KMS-11 (cell line): ENCODE data around the gene NTM.

Experiments
- H2AFZ ChIP-seq: fragments of 200-600 bp; sonication (generic); 2 replicates; pipeline ENCODE4 v1.6.1; 2016; ENCODE audit warnings: antibody characterized with exemption, mixed run types, low read depth
- H3K27ac ChIP-seq: fragments of 200-600 bp; sonication (generic); 2 replicates; pipeline ENCODE4 v1.6.1; 2016; ENCODE audit warnings: mild to moderate bottlenecking, mixed run types
- H3K27me3 ChIP-seq: fragments of 200-600 bp; sonication (generic); 2 replicates; pipeline ENCODE4 v1.6.1; 2017; ENCODE audit warnings: mild to moderate bottlenecking, low read depth, mixed run types, moderate library complexity; ENCODE audit not compliant: insufficient read depth
- H3K36me3 ChIP-seq: fragments of 200-600 bp; sonication (generic); 2 replicates; pipeline ENCODE4 v1.6.1; 2017; ENCODE audit warnings: mild to moderate bottlenecking, mixed run types; ENCODE audit not compliant: insufficient read depth
- H3K4me1 ChIP-seq: fragments of 200-600 bp; sonication (generic); 2 replicates; pipeline ENCODE4 v1.6.1; 2016; ENCODE audit warnings: mild to moderate bottlenecking, low read depth, mixed run types; ENCODE audit not compliant: poor library complexity, severe bottlenecking
- H3K4me2 ChIP-seq: fragments of 200-600 bp; sonication (generic); 2 replicates; pipeline ENCODE4 v1.7.0; 2016; ENCODE audit warnings: mild to moderate bottlenecking, mixed run types
- H3K4me3 ChIP-seq: fragments of 200-600 bp; sonication (generic); IDR thresholded peaks from 2 replicates; pipeline ENCODE4 v1.6.1; 2017; ENCODE audit warnings: low read depth, low read length, mixed read lengths; ENCODE audit not compliant: insufficient read depth
- H3K79me2 ChIP-seq: fragments of 200-600 bp; sonication (generic); 2 replicates; pipeline ENCODE4 v1.6.1; 2016; ENCODE audit warnings: low read depth, mixed run types; ENCODE audit not compliant: insufficient read depth
- H3K9ac ChIP-seq: fragments of 200-600 bp; sonication (generic); 2 replicates; pipeline ENCODE4 v1.6.1; 2016; ENCODE audit warnings: mild to moderate bottlenecking, mixed run types
- H4K20me1 ChIP-seq: fragments of 200-600 bp; sonication (generic); 2 replicates; pipeline ENCODE4 v1.6.1; 2016; ENCODE audit warnings: mild to moderate bottlenecking, mixed run types; ENCODE audit not compliant: insufficient read depth
- CTCF ChIP-seq: fragments of 200-600 bp; sonication (generic); conservative IDR thresholded peaks from 2 replicates; pipeline ENCODE4 v1.6.1; 2017; ENCODE audit warnings: low read depth, mild to moderate bottlenecking, antibody characterized with exemption, low read length, moderate library complexity, mixed read lengths

Gene NTM

GRCh38 chr11:131373756-131374155 lies 3.3 kb downstream of the NTM start:
- Histone ChIP-seq H3K36me3 (no peaks in the 10 kb centered on the region), H3K4me2 (no peak overlapping the region)

GRCh38 chr11:131375421-131375820 lies 5.0 kb downstream of the NTM start:
- H3K27ac ChIP-seq = no peak overlapping the region
- no peaks in the 10 kb centered on the region for H4K20me1 ChIP-seq
- no peak overlapping the region for H3K4me3 ChIP-seq
- no peaks in the 10 kb centered on the region for H3K27me3 ChIP-seq
- TF ChIP-seq CTCF = no peak
- H3K4me2 ChIP-seq = no peak overlapping the region
- H3K9ac ChIP-seq = no peak overlapping the region
- no peaks in the 10 kb centered on the region for H3K79me2 ChIP-seq
- H3K36me3 ChIP-seq = no peaks in the 10 kb centered on the region
- H2AFZ ChIP-seq = no peak overlapping the region
- no peaks in the 10 kb centered on the region for H3K4me1 ChIP-seq

More at GRCh38 chr11:131373756-131374155, 3.3 kb downstream of the NTM start:
- Histone ChIP-seq H2AFZ (no peak overlapping the region), H4K20me1 (no peaks in the 10 kb centered on the region), H3K9ac (no peak overlapping the region), H3K79me2 (no peaks in the 10 kb centered on the region), H3K27ac (no peak overlapping the region), H3K4me1 (no peaks in the 10 kb centered on the region), H3K27me3 (no peaks in the 10 kb centered on the region), H3K4me3 (no peak overlapping the region)
- TF ChIP-seq CTCF = no peak

GRCh38 chr11:131375915-131376314 lies 5.5 kb downstream of the NTM start:
- Histone ChIP-seq H3K36me3 (no peaks in the 10 kb centered on the region), H3K9ac (no peak overlapping the region), H4K20me1 (no peaks in the 10 kb centered on the region), H2AFZ (no peak overlapping the region), H3K27ac (no peak overlapping the region), H3K4me2 (no peak overlapping the region), H3K79me2 (no peaks in the 10 kb centered on the region), H3K27me3 (no peaks in the 10 kb centered on the region), H3K4me3 (no peak overlapping the region), H3K4me1 (no peaks in the 10 kb centered on the region)
- no peak for TF ChIP-seq CTCF

- Histone ChIP-seq H3K79me2 (no peaks in the 10 kb centered on the region), H3K4me2 (no peak overlapping the region), H2AFZ (no peak overlapping the region), H3K4me1 (no peaks in the 10 kb centered on the region), H3K4me3 (no peak overlapping the region), H3K27me3 (no peaks in the 10 kb centered on the region), H4K20me1 (no peaks in the 10 kb centered on the region), H3K9ac (no peak overlapping the region), H3K27ac (no peak overlapping the region), H3K36me3 (no peaks in the 10 kb centered on the region)
- no peak for TF ChIP-seq CTCF
Measured at GRCh38 chr11:131378931-131379330, 8.5 kb downstream of the NTM start.
